LoVo (cell line): ENCODE data around the gene PC.
A peak's percentile ranks its signal among the peaks of the same experiment; 100 is the strongest.

ENCODE experiments used
- DNase-seq: peaks from one replicate; pipeline ENCODE4 v3.0.0-alpha.2; 2016; ENCODE audit warnings: low spot score

PC gene

DNA sequence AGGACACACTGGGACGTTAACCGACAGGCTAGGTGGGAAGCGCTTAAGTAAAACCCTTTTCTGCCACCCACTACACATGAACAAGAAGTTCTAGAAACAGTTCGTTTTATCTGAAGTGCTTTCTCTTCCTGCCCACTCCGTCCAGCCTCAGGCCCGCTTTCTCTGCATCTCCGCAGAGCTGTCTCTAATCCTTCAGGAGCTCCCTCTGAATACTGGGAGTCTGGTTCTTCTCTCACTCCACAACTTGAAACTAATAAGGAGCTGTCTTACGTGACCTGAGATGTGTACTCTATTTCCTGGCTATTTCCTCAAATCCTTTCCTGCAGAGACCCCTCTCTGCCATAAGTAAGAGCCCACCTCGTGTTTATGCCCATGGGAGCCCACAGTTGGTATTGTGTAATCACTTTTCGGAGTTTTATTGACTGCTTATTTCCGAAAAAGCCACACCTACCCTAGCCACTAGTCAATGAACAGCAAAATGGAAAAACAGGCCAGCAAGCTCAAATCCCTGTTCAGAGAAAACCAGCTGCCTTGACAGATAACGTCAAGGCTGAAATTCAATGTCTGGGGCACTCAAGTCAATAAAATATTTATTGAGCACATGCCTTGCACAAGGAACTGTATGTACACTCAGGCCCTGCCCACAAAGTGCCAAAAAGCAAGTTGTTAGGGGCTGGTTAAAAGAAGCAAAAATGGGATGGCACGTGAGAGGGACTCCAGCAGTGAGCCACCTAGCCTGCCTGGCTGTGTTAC, 4.9 kb downstream of the PC start:
- DNase-seq, result no peak

DNA sequence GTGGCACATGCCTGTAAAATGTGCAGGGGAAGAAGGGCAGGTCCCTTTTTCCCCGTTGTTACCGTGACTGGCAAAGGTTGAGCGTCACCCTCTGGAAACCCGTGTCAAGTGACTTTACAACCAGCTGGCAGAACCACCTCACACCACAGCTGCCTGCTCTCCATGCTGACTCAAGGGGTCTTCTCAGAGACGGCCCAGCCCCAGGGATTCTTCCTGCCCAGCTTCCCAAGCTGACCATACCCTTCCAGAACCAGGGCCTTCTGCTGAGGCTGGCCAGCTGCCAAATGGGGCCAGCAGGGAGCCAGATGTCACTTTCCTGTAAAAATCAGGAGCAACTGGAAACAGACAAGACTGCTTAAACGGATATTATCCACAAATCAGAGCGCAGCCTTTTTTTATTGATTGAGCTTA, 6.3 kb downstream of the PC start:
- DNase-seq, result no peak

DNA sequence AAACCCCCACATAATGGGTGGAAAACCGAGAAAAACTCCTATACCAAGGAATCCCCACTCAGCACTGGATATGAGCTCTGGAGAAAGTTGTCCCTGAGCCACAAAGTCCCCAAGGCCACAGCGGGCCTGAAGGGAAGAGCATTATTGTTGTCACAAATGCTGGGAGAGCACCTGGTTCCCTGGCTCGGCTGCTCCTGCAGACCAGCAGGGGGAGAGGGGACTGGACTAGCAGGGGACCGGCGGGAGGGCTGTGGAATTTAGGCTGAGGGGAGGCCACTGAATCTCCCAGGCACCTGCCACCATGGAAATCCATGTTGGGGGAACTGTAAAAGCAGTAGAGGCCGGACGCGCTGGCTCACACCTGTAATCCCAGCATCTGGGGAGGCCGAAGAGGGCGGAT, 7.0 kb downstream of the PC start:
- no peak for DNase-seq

DNA sequence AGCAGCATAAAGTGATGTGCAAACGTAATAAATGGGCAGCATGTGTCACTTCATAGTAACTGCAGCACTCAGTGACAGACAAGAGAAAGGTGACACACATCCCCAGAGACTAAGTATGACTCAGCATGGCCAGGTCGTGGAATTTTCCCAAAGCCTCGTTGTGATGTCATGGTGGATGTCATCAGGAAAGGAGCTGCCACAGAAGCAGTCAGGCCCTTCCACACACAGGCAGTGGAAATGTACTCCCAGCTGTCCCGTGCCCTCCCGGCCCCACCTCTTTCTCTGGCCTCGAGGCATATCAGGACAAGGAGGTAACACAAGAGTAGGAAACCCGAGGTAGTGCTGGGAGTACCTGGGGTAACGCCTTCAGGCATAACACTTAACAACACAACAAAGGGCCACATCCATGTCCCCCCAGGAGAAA, 8.1 kb downstream of the PC start:
- DNase-seq, result peak; percentile 77

DNA sequence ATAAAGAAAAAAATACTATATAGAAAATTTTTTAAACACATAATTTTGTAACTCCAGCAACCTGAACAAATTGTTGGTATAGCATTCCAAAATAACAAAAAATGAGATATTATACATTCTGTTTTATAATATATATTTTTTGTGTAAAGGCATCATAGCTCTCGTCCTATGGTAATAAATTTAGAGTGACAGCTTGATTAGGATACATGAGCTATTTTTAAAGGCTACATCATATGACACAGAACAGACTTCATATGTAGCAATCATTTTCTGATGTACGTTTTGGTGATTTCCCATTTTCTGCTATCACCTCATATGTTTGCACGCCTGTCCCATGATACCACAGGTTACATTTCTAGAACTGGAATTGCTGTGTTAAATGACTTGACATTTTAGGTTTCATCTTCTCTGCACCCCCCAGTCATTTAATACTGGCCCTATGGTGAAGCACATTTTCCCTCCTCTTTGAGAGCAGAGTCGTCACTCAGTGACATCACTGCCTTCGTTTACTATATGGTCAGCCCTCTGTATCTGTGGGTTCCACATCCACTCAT, 19.5 kb downstream of the PC start:
- DNase-seq, result no peak

DNA sequence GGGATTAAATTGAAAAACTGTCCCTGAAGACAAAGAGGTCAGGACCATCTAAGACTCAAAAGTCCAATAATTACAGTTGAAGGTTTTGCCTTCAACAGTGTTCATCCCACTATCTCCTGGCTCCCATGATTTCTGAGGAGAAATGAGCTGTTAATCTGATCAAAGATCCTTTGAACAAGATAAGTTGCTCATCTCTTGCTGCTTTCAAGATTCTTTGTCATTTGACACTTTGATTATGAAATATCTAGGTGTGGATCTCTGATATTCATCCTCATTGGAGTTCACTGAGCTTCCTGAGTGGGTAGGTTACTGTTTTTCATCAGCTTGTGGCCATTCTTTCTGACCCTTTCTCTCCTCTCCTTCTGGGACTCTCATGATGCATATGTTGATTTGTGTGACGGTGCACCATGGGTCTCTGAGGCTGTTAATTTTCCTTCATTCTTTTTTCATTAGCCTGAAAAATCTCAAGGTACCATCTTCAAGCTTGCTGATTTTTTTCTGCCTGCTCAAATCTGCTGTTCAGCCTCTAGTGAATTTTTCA, 20.9 kb downstream of the PC start:
- no peak for DNase-seq

DNA sequence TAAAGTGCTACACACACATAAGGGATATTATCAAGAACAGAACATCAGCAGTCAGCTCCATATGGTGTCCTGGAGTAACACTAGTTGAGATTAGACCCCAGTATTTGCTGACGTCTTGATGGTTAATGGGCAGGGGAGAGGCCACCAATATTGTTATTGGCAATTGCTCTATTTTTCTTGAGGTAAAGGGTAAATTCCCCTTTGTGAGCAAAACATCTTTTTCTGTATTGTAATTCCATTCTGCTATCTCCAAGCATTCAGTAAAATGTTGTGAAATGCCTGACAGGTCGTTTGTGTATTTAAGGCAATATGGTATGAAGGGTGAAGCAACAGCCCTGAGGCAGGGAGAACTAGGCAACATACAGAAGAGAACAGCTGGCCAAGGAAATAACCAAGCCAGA, 21.9 kb downstream of the PC start:
- no peak for DNase-seq

DNA sequence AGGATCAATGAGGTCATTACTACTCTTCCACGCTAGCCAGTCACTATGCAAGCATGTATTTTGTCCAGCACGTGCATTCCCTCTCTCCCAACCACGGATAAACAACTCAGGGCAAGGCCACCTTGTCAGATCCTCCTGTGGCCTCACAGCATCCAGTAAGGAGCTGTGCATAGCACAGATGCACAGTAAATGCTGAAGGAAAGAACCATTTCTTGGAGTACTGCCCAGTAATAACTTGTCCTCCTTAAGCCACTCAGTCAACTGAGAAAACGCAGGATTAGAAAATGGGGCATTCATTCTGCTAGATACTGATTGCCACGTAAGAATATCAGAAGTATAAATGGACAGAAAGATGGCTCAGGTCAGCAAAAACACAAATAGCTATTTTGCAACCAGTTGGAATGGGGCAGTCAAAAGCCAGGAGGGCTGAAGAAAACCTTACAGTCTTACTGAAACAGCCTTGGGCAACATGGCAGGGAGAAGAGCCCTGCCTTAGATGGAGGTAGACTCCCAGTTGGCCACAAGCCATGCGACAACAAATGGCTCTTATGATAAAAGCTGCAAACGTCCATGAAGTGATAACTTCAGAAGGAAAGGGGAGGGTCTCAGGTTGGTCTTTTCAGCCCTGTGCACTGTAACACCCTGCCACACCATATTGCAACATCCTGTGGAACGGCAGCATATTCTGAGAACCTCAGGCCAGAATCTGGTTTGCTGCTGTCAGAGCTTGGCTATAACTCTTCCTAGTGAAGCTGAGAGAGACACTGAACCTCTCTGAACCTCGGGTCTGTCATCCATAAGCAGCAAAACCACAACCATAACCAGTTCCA, 23.0 kb downstream of the PC start:
- DNase-seq, result no peak

DNA sequence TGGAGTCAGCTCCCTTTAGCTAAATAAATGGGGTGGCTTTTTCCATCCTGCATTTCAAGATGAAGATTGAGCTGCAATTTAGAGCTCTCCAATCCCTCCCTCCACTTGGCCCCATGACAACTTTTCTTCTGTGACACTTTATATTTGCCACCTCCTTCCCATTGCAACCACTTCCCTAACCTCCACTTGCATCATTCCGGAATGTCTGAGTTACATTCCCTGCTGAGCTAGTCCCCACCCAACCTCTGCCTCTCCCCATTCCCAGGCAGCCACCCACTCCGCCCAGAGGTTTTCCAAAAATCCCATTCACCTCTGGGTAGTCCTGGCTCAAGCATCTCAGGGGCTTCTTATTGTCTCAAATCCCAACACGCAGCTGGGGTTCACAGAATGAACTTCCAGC, 24.7 kb downstream of the PC start:
- DNase-seq, result no peak

DNA sequence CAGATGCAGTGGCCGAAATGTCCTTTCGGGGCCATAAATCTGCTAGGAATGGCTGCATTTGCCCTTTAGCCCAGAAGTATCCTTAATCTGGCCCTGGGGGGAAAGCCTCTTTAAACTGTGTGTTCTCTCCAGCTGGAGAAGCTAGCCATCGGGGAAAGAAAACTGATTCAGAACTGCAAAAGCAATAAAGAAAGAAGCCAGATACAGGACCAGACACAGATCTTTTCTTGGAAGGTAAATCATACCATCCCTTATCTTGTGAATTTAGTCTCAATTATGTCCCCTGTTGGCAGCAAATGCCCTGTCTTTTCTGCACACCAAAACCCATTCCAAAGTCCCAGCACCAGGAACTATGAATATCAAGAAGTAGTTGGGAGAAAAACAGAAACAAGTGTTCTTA, 25.6 kb downstream of the PC start:
- DNase-seq, result no peak

DNA sequence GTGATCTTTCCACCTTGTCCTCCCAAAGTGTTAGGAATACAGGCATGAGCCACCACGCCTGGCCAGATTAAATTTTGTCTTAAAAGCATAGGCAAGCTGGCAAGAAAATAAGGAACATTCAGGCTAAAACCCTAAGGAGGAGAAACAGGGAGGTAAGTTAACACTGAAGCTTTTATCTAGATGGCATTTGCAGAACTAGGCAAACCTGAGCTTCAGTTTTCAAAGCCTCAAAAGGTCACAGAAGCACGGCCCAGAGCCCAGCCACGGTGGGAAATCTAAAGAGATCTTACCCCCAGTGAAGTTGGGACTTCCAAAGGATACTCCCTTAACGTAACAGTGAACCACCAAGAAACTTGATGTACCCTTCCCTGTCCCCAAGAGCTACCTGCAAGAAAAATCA, 28.4 kb downstream of the PC start:
- no peak for DNase-seq

DNA sequence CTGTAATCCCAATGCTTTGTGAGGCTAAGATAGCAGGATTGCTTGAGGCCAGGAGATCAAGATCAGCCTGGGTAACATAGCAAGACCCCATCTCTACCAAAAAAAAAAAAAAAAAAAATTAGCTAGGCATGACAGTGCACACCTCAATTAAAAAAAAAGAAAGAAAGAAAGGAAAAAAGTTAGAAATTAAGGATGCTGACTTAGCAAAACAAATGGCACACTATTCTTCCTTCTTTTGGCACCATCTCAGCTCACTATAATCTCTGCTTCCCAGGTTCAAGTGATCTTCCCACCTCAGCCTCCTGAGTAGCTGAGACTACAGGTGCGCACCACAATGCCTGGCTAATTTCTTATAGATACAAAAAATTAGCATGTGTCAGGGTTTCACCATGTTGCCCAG, 33.9 kb downstream of the PC start:
- DNase-seq, result no peak

DNA sequence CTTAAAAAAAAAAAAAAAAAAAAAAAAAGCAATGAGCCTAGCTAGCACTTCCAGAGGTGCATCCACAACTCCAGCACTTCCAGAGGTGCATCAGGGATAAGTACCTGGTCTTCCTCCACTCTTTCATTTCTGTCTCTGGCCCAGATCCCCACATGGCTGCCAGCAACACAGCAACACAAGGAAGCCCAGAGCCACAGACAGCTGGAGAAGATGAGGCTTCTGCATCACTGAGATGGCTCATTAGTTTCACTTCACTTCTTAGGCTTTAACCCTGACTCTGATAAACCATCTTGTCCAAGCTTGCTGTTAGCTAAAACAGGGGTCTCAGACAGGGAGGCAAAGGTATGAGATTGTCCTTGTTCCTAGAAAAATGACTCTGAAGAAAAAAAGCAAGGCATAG, 35.6 kb downstream of the PC start:
- DNase-seq, result no peak

DNA sequence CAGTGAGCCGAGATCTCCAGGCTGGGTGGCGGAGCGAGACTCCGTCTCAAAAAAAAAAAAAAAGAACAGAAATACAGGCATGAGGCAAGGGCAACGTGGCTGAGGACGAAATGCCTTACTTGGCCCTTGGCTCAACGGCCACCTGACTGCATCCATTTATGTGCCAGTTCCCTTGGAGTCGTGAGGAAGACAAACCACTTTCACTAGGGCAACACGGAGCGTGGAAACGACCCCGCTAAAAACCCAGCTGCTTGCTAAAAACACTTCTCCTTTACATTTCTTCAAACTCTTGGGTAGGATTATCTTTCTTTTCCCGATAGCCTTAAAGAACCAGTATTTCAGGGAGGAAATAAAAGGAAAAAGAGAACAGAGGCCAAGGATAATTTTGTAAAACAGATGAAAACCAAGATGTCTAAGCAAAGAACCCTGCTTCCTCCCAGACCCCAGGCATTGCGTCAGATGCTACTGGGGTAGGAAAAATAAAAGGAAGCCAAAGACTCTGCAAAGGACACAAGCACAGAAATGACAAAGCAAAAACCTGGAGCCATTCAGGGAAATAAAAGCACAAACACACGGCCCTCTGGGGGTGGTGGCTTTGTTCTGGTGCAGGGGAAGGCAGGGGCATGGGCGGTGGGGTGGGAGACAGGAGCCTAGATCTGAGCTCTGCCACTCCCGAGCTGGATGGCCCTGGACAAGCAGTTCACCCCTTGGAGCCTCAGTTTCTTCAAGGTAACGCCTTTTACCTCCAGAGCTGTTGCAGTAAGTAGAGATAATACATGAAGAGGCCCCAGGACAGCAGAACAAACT, 37.0 kb downstream of the PC start:
- DNase-seq, result no peak

DNA sequence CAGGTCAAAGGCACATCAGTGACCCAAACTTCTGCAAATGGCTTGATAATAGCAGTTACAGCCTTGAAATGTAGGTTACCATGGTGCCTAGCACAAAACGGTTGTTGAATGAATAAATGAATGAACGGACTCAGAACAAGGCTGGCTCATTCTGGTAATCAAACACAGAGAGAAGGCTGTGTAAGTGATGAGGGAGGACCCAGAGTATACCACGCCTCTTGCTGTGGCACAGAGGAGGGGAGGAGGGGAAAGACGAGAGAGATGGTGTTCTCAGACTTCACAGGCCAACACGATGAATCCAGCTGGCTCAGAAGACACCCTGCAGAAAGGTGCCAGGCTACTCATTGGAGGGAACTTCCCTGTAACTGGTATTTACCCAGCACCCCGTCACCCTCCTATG, 38.3 kb downstream of the PC start:
- no peak for DNase-seq

DNA sequence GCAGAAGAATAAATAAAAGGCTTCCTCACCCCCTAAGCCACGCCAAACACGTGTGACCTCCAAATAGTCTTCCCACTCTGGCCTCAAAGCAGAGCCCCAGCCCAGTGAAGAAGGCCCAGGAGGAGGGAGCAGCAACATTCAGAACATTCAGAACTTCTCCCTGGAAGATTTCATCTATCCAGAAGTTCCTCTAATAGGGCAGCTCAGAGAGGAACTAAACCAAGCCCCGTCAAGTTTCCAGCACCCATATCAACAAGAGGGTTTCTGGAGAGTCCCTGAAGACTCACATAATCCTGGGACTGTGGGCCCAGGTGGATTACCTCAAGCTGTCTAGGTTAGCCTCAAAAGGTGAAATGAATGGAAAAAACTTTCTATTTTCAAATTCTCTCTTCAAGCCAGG, 39.4 kb downstream of the PC start:
- DNase-seq, result no peak

DNA sequence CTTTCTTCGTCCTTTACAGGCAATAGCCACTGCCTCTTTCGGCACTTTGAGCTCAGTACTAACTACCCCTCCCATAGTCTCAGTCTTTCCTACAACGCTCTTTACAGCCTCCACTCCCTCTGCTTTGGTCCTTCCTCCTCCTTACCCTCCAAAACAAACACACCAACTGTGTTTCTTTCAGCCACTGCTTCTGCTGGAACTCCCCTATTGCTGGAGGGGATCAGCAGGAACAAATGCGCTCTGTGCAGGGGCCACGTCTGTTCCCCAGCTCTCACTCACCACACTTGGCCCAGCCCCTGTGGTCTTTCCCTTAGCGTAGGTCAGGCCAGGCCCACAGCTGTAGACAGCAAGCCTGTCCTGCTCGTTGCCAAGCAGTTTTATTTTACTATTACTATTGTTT, 42.3 kb downstream of the PC start:
- DNase-seq, result no peak

DNA sequence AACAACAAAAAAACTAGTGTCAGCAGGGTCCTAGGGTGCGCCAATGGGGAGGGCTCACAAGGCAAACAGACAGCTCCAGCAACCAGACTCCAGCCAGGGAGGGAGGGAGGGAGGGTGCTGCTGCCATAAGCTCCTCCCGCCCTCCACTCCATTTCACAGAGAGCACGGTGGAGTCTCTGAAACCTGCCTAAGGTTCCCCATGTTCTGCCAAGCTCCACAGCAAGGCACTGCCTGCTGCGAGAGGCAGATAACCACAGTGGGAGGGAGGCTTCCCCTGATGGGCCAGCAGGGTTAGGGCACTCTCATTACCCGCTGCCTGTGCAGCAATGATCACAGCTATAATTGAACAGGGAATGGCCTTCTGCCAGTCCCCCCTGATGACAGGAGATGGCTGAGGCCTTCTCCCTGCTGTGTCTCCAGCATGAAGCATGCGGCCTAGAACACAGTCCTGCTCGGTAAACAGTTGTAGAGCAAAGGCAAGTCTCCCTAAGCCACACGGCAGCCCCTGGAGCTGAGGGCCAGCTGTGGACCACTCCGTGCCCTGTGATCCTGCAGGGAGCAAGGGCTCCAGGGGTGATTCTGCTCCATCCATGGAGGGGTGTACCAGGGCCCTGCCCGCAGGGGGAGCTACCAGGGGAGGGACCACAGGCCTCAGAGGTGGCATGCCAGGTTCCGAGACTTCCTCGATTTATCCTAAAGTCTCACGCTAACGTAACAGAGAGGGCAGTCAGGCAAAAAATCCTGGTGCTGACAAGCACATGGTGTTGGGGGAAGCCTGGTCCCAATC, 42.9 kb downstream of the PC start:
- no peak for DNase-seq

DNA sequence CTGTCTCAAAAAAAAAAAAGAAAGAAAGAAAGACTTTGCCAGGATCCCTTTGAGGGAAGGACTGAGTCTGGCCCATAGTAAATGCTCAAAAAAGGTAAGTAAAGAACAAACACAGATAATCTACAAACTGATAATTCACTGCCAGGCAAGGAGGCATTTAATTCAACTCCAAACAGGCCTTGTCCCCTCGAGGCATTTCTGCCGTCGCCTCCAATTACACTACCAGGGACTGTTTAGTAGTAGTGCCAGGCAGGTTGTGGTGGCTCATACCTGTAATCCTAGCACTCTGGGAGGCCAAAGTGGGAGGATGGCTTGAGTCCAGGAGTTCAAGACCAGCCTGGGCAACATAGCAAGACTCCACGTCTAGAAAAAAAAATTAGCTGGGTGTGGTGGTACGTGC, 43.7 kb downstream of the PC start:
- no peak for DNase-seq

DNA sequence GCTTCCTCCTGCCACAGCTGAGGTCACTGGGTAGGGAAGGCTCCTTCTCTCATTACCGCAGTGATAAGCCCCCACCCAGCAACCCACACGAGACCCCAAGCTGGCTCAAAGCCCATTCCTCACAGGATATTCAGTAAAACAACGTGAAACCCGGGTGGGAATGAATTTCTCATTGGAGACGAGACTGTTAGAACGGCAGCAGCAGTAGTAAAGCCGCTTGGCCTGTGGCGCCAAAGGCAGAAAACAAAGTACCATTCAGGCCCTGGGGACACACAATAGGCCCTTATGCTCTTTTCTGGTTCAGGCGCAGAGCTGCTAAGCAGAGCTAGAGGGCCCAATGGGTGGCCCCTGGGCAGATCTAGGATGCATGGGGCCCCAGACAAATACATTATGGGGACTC, 45.3 kb downstream of the PC start:
- DNase-seq, result no peak

DNA sequence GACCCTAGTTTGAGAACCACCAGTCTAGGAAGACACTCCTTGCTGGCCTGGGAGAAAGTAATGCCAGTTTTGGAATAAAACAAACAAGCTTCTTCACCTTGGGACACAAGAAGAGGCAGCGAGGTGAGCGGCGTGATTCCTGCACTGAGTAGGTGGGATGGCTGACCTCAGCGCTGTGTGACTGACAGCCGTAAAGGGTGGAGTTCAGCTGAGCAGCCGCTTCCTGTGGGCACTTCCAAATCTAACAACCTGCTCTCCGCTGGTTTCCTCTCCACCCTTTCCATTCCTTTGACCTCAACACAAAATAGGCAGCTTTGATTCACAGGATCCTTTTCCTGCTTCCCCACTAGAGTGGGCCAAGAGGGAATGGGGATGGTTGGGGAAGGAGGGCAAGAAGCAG, 45.8 kb downstream of the PC start:
- DNase-seq, result no peak
